GM12878 (cell line): ENCODE measurements around the gene ETS1. TPM values are rescaled to one million over a fixed set of nuclear protein-coding genes. Genes with fewer than 3 reads are reported as not detected.

Experiments
- CHD2 ChIP-seq: IDR thresholded peaks from 2 replicates; pipeline ENCODE4 v1.6.1; 2011; ENCODE audit warnings: low read depth, low read length, improper control_type of control experiment, borderline replicate concordance
- ESRRA ChIP-seq: IDR thresholded peaks from 2 replicates; pipeline ENCODE4 v1.6.1; 2012; ENCODE audit warnings: mild to moderate bottlenecking, low read length, improper control_type of control experiment
- EZH2 ChIP-seq: IDR thresholded peaks from 2 replicates; pipeline ENCODE4 v1.6.1; 2012; ENCODE audit warnings: low read depth, mild to moderate bottlenecking, control low read depth, inconsistent platforms, low read length, borderline replicate concordance; ENCODE audit not compliant: control insufficient read depth
- SMAD5 ChIP-seq: IDR thresholded peaks from 2 replicates; pipeline ENCODE4 v1.6.1; 2016; ENCODE audit warnings: antibody characterized with exemption, low read depth
- SMARCA5 ChIP-seq: fragments of 450-650 bp; IDR thresholded peaks from 2 replicates; pipeline ENCODE4 v1.6.1; 2017; ENCODE audit warnings: mild to moderate bottlenecking
- YY1 ChIP-seq: IDR thresholded peaks from 2 replicates; pipeline ENCODE4 v1.6.1; 2011; ENCODE audit warnings: low read depth, mild to moderate bottlenecking, low read length
- polyA plus RNA-seq, 11 experiments: library from polyadenylated mRNA; depleted of rRNA in 4 of 11; unstranded in 6 of 11; stranded (reverse) in 5 of 11; fragments of >200 nt; fragmentation: Nextera tagmentation in 4 of 11; fragmentation: Illumina TruSeq in 1 of 11; extraction: Ambion mirVana in 4 of 11; extraction: Trizol in 1 of 11; gene quantifications; 1 replicate in 1 of 11; 2 replicates in 10 of 11; pipeline versions ENCODE4 v1.2.1 to v1.2.3, GENCODE V29; 2011 to 2016; ENCODE audit warnings: inconsistent platforms in 2 of 11, missing spikeins in 2 of 11, low read depth in 1 of 11
- total RNA-seq, 4 experiments: library from RNA; depleted of rRNA in 3 of 4; stranded (reverse); fragments of >200 nt in 3 of 4; fragmentation: Illumina TruSeq in 1 of 4; extraction: Trizol in 1 of 4; gene quantifications; 2 replicates each; pipeline versions ENCODE4 v1.2.1 to v1.2.3, GENCODE V29; 2013 to 2021
- TF ChIP-seq, protein P1 (sequence below): fragments of 450-650 bp; IDR thresholded peaks from 2 replicates; pipeline ENCODE4 v1.6.1; 2017; ENCODE audit warnings: mild to moderate bottlenecking, moderate library complexity
- TF ChIP-seq, protein P2 (sequence below): IDR thresholded peaks from 2 replicates; pipeline ENCODE4 v1.6.1; 2011; ENCODE audit warnings: mild to moderate bottlenecking, low read depth, low read length, moderate library complexity; ENCODE audit not compliant: insufficient replicate concordance
- TF ChIP-seq, protein P3 (sequence below): IDR thresholded peaks from 2 replicates; pipeline ENCODE4 v1.6.1; 2012; ENCODE audit warnings: low read depth, low read length, improper control_type of control experiment

The ETS1 gene
- total and polyA plus RNA-seq, 10 of the 15 experiments (the other 5 are each of a cell fraction or from before 2014, with no cell fraction given): 12.5 to 112 (median 55.5) TPM

DNA sequence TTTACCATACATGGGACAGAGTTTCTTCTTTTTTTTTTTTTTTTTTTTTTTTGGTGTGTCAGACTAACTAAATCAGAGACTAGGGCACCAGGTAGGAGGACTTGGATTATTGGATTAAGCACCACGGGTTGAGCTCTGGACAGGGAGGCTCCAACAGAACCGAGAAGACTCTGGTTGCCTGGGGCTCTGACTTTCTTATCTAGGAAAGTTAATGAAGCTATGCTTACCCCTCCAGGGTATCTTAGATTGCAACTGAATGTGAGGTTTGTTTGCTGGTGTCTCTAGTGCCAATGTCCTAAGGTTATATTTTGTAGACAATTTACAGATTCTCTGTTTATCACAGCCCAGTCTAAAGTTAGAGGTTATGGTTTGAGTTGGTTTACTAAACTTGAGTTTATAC, 18.1 kb downstream of the ETS1 start (continued):
- TF ChIP-seq, protein P1, sequence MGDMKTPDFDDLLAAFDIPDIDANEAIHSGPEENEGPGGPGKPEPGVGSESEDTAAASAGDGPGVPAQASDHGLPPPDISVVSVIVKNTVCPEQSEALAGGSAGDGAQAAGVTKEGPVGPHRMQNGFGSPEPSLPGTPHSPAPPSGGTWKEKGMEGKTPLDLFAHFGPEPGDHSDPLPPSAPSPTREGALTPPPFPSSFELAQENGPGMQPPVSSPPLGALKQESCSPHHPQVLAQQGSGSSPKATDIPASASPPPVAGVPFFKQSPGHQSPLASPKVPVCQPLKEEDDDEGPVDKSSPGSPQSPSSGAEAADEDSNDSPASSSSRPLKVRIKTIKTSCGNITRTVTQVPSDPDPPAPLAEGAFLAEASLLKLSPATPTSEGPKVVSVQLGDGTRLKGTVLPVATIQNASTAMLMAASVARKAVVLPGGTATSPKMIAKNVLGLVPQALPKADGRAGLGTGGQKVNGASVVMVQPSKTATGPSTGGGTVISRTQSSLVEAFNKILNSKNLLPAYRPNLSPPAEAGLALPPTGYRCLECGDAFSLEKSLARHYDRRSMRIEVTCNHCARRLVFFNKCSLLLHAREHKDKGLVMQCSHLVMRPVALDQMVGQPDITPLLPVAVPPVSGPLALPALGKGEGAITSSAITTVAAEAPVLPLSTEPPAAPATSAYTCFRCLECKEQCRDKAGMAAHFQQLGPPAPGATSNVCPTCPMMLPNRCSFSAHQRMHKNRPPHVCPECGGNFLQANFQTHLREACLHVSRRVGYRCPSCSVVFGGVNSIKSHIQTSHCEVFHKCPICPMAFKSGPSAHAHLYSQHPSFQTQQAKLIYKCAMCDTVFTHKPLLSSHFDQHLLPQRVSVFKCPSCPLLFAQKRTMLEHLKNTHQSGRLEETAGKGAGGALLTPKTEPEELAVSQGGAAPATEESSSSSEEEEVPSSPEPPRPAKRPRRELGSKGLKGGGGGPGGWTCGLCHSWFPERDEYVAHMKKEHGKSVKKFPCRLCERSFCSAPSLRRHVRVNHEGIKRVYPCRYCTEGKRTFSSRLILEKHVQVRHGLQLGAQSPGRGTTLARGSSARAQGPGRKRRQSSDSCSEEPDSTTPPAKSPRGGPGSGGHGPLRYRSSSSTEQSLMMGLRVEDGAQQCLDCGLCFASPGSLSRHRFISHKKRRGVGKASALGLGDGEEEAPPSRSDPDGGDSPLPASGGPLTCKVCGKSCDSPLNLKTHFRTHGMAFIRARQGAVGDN: no peak
- TF ChIP-seq EZH2: no peak
- TF ChIP-seq CHD2: no peak
- TF ChIP-seq, protein P2, sequence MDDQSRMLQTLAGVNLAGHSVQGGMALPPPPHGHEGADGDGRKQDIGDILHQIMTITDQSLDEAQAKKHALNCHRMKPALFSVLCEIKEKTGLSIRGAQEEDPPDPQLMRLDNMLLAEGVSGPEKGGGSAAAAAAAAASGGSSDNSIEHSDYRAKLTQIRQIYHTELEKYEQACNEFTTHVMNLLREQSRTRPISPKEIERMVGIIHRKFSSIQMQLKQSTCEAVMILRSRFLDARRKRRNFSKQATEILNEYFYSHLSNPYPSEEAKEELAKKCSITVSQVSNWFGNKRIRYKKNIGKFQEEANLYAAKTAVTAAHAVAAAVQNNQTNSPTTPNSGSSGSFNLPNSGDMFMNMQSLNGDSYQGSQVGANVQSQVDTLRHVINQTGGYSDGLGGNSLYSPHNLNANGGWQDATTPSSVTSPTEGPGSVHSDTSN: no peak
- TF ChIP-seq ESRRA: no peak
- no peak for TF ChIP-seq YY1
- no peak for TF ChIP-seq SMARCA5
- TF ChIP-seq, protein P3, sequence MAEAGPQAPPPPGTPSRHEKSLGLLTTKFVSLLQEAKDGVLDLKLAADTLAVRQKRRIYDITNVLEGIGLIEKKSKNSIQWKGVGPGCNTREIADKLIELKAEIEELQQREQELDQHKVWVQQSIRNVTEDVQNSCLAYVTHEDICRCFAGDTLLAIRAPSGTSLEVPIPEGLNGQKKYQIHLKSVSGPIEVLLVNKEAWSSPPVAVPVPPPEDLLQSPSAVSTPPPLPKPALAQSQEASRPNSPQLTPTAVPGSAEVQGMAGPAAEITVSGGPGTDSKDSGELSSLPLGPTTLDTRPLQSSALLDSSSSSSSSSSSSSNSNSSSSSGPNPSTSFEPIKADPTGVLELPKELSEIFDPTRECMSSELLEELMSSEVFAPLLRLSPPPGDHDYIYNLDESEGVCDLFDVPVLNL: no peak
- TF ChIP-seq SMAD5: no peak
